Ascending aorta (tissue), 2 donors: ENCODE measurements around the gene TREM1. TPM values are rescaled to one million over a fixed set of nuclear protein-coding genes. Genes with fewer than 3 reads are reported as not detected.

Source experiments
- DNase-seq, 2 donors: peaks; one replicate each; pipeline ENCODE4 v3.0.0-alpha.2; 2019; ENCODE audit warnings: low spot score in 2 of 2
- H3K27ac ChIP-seq, 2 donors: fragments of 200-600 bp; sonication (generic); one replicate each; pipeline ENCODE4 v1.5.1; 2016 to 2017; ENCODE audit warnings: mild to moderate bottlenecking in 1 of 2
- H3K27me3 ChIP-seq: fragments of 200-600 bp; sonication (generic); one replicate; pipeline ENCODE4 v1.5.1; 2017
- H3K36me3 ChIP-seq, 2 donors: fragments of 200-600 bp; sonication (generic); one replicate each; pipeline ENCODE4 v1.5.1; 2016
- H3K4me1 ChIP-seq, 2 donors: fragments of 200-600 bp; sonication (generic); one replicate each; pipeline ENCODE4 v1.5.1; 2016 to 2017; ENCODE audit warnings: mild to moderate bottlenecking in 1 of 2
- H3K4me3 ChIP-seq, 2 donors: fragments of 200-600 bp; sonication (generic); one replicate each; pipeline ENCODE4 v1.5.1; 2016 to 2017; ENCODE audit warnings: mild to moderate bottlenecking in 1 of 2
- H3K9me3 ChIP-seq, 2 donors: fragments of 200-600 bp; sonication (generic); one replicate each; pipeline ENCODE4 v1.5.1; 2016
- CTCF ChIP-seq, 3 experiments: fragments of 200-600 bp in 2 of 3; fragments of 450-650 bp in 1 of 3; sonication (generic) in 2 of 3; IDR thresholded peaks; one replicate each; pipeline ENCODE4 v1.5.1; 2016 to 2019; ENCODE audit warnings: antibody characterized with exemption in 3 of 3, mild to moderate bottlenecking in 1 of 3, moderate library complexity in 1 of 3
- intact Hi-C: fragments of 100-400 bp; cut with DNase I; formaldehyde crosslinking; loops from one replicate; pipeline ENCODE4 v1.15.1; 2023
- total RNA-seq: library from RNA; depleted of rRNA; stranded (reverse); fragments of >200 nt; gene quantifications from one replicate; pipeline ENCODE4 v1.1.0, GENCODE V29; 2016

The TREM1 gene
- total RNA-seq, 1 donor from 2014 or later, result not detected

GRCh38 chr6:41257369-41258195 lies 28.9 kb downstream of the TREM1 start:
- TF ChIP-seq CTCF (IDR thresholded peaks at IDR 0.05), result no peak
- DNase-seq, result no peak
- intact Hi-C loops, result no loop called here

GRCh38 chr6:41256383-41256782 lies 30.1 kb downstream of the TREM1 start:
- Histone ChIP-seq H3K4me3 (no peak overlapping the region), H3K4me1 (no peaks in the 10 kb centered on the region), H3K27ac (no peak overlapping the region), H3K9me3 (peaks cover under 1 to 7% of the 10 kb centered on the region in 2 donors), H3K36me3 (no peaks in the 10 kb centered on the region), H3K27me3 (no peaks in the 10 kb centered on the region)
- no peak for DNase-seq
- intact Hi-C loops, result no loop called here
- no peak for TF ChIP-seq CTCF (IDR thresholded peaks at IDR 0.05)

More at GRCh38 chr6:41257369-41258195, 28.9 kb downstream of the TREM1 start:
- H3K4me3 ChIP-seq, result no peak overlapping the region
- no peaks in the 10 kb centered on the region for H3K27me3 ChIP-seq
- H3K36me3 ChIP-seq, result no peaks in the 10 kb centered on the region
- peaks cover 4 to 14% of the 10 kb centered on the region in 2 donors for H3K9me3 ChIP-seq
- H3K4me1 ChIP-seq, result no peaks in the 10 kb centered on the region
- no peak overlapping the region for H3K27ac ChIP-seq

GRCh38 chr6:41255638-41256246 lies 30.7 kb downstream of the TREM1 start:
- no peak overlapping the region for H3K4me3 ChIP-seq
- H3K4me1 ChIP-seq, result no peaks in the 10 kb centered on the region
- H3K36me3 ChIP-seq, result no peaks in the 10 kb centered on the region
- no peaks in the 10 kb centered on the region for H3K27me3 ChIP-seq
- H3K27ac ChIP-seq, result no peak overlapping the region
- TF ChIP-seq CTCF (IDR thresholded peaks at IDR 0.05), result no peak
- DNase-seq, result no peak
- intact Hi-C loops, result no loop called here
- peaks cover 0 to under 1% of the 10 kb centered on the region in 2 donors for H3K9me3 ChIP-seq

DNA sequence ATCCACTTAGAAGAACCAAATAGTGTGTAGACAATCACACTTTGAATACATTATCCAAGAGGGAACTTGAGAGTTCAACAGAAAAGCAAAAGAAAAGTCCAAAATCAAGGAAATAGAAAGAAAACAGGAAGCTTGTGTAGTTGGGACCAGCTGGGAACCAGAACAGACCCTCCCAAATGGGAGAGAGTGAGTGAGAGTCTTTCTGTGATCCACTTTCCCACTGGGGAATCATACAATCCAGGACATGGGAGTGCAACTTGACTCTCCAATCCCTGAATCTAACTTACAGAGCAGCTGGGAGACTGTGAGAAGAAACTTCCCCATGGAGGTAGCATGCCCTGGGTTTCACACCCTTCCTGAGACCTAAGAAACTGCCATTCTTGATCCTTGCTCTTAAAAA lies 31.4 kb downstream of the TREM1 start:
- no peak overlapping the region for H3K4me3 ChIP-seq
- TF ChIP-seq CTCF (IDR thresholded peaks at IDR 0.05), result no peak
- H3K4me1 ChIP-seq, result no peaks in the 10 kb centered on the region
- no peak for DNase-seq
- H3K27ac ChIP-seq, result no peak overlapping the region
- no peaks in the 10 kb centered on the region for H3K9me3 ChIP-seq
- intact Hi-C loops, result no loop called here
- no peaks in the 10 kb centered on the region for H3K27me3 ChIP-seq
- no peaks in the 10 kb centered on the region for H3K36me3 ChIP-seq

- Histone ChIP-seq H3K4me3 (no peak overlapping the region), H3K36me3 (no peaks in the 10 kb centered on the region), H3K4me1 (no peaks in the 10 kb centered on the region), H3K27me3 (no peaks in the 10 kb centered on the region), H3K9me3 (no peaks in the 10 kb centered on the region), H3K27ac (no peak overlapping the region)
- no peak for DNase-seq
- no peak for TF ChIP-seq CTCF (IDR thresholded peaks at IDR 0.05)
- intact Hi-C loops, result no loop called here
Observed at GRCh38 chr6:41252401-41253169, 33.9 kb downstream of the TREM1 start.
